DND-41 (cell line): ENCODE results near the gene NUAK2.

ENCODE experiments used
- ATAC-seq: fragments of 200-7000 bp; cut with Tn5 transposase; 3 replicates; pipeline ENCODE4 v1.9.1; 2021; ENCODE audit warnings: low read depth; ENCODE audit not compliant: insufficient read depth
- DNase-seq: peaks from one replicate; pipeline ENCODE4 v3.0.0-alpha.2; 2020
- H2AFZ ChIP-seq: 2 replicates; pipeline ENCODE4 v1.6.0; 2012; ENCODE audit warnings: low read depth, low read length
- H3K27ac ChIP-seq: 2 replicates; pipeline ENCODE4 v1.5.1; 2012; ENCODE audit warnings: low read length, inconsistent platforms
- H3K27me3 ChIP-seq: fragments of 200-600 bp; sonication (generic); 2 replicates; pipeline ENCODE4 v1.6.0; 2012; ENCODE audit warnings: low read length, mild to moderate bottlenecking, inconsistent platforms; ENCODE audit not compliant: insufficient read depth, poor library complexity
- H3K36me3 ChIP-seq: 2 replicates; pipeline ENCODE4 v1.5.1; 2012; ENCODE audit warnings: low read length, inconsistent platforms; ENCODE audit not compliant: insufficient read depth
- H3K4me1 ChIP-seq: 2 replicates; pipeline ENCODE4 v1.5.1; 2012; ENCODE audit warnings: mild to moderate bottlenecking, low read length; ENCODE audit not compliant: insufficient read depth
- H3K4me2 ChIP-seq: 2 replicates; pipeline ENCODE4 v1.6.0; 2012; ENCODE audit warnings: mild to moderate bottlenecking, moderate library complexity, low read length, inconsistent platforms; ENCODE audit not compliant: insufficient read depth
- H3K4me3 ChIP-seq, 2 experiments: fragments of 200-600 bp in 1 of 2; shearing (Covaris generic) in 1 of 2; 2 replicates each; pipeline ENCODE4 v1.5.1; 2012 to 2016; ENCODE audit warnings: inconsistent platforms in 2 of 2, low read length in 2 of 2, mild to moderate bottlenecking in 2 of 2, low read depth in 1 of 2, moderate library complexity in 1 of 2
- H3K79me2 ChIP-seq: 2 replicates; pipeline ENCODE4 v1.6.0; 2012; ENCODE audit warnings: low read length, inconsistent platforms; ENCODE audit not compliant: insufficient read depth
- H3K9ac ChIP-seq: 2 replicates; pipeline ENCODE4 v1.6.0; 2012; ENCODE audit warnings: low read depth, mild to moderate bottlenecking, inconsistent platforms, low read length, moderate library complexity
- H3K9me3 ChIP-seq: 2 replicates; pipeline ENCODE4 v1.5.1; 2012; ENCODE audit warnings: low read length, moderate library complexity, mild to moderate bottlenecking, inconsistent platforms; ENCODE audit not compliant: insufficient read depth, severe bottlenecking
- H4K20me1 ChIP-seq: 2 replicates; pipeline ENCODE4 v1.6.0; 2012; ENCODE audit warnings: low read length; ENCODE audit not compliant: insufficient read depth
- EZH2 ChIP-seq: IDR thresholded peaks from 3 replicates; pipeline ENCODE4 v1.6.1; 2012; ENCODE audit warnings: borderline replicate concordance, low read depth, mild to moderate bottlenecking, moderate library complexity, low read length, inconsistent platforms; ENCODE audit not compliant: severe bottlenecking
- TF ChIP-seq, protein P1 (sequence below): IDR thresholded peaks from 2 replicates; pipeline ENCODE4 v1.5.1; 2012; ENCODE audit warnings: borderline replicate concordance, low read length, moderate library complexity, mild to moderate bottlenecking; ENCODE audit not compliant: poor library complexity, severe bottlenecking; ENCODE audit errors: extremely low read depth

NUAK2 gene

DNA sequence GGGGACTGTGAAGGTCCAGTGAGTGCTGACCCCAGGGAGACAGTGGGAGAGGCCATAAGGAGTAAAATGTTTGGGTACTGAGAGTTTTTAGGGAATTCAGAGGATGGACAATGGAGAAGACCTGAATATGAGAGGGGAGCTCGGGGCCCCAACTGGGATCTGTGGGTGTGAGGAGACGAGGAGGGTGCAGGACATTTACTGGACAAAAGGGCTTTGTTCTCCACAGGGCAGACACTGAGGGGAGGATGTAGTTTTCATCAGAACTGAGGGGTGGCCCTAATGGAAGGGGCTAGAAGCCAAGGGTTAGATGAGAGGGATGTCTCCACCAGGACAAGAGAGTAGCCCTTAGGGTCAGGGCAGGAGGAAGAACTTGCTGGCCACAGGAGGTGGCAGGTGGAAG, 63.8 kb downstream of the NUAK2 start:
- ATAC-seq (no peak), DNase-seq (no peak)
- H3K9me3 ChIP-seq: no peaks in the 10 kb centered on the region

DNA sequence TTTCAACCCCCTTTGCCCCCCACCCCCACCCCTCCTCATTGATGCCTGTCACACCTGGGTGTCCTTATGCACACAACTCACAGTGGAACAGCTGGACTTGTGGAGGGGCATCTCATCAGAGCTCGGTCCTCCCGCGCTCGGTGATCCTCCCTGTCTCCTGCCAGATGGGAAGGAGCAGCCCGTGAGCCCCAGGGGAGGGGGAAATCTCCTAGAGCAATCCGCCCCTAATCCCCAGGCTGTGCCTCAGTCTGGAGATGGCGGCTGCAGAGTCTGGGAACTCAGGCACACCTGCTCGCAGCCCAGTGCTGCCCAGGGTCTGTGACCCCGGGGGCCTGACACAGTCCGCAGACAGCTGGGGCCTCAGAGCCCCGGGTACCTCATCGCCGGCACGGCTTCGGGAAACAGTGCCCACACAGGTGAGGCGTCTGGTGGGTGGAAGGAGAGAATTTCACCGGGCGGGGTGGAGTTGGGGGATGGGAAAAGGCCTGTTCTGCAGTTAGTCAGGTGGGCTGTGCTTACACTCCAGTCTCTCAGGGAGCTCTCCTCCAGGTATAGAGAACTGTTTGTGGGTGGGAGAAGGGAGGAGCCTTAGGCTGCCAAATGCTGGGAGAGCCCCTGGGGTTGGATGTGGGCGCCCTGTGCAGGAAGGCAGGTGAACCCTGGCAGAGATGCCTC, 64.5 kb downstream of the NUAK2 start:
- H3K9me3 ChIP-seq: no peaks in the 10 kb centered on the region
- H4K20me1 ChIP-seq: peaks cover 8% of the 10 kb centered on the region; the same call in 1 of the 2 replicates
- H3K4me1 ChIP-seq: no peaks in the 10 kb centered on the region
- ATAC-seq (no peak), DNase-seq (no peak)
- no peaks in the 10 kb centered on the region for H3K36me3 ChIP-seq
- no peak overlapping the region for H3K9ac ChIP-seq
- no peak overlapping the region for H2AFZ ChIP-seq
- H3K4me2 ChIP-seq: no peak overlapping the region
- H3K79me2 ChIP-seq: no peaks in the 10 kb centered on the region
- peaks cover 5% of the 10 kb centered on the region for H3K27me3 ChIP-seq
- no peak overlapping the region for H3K4me3 ChIP-seq
- no peak overlapping the region for H3K27ac ChIP-seq
- TF ChIP-seq, protein P1, sequence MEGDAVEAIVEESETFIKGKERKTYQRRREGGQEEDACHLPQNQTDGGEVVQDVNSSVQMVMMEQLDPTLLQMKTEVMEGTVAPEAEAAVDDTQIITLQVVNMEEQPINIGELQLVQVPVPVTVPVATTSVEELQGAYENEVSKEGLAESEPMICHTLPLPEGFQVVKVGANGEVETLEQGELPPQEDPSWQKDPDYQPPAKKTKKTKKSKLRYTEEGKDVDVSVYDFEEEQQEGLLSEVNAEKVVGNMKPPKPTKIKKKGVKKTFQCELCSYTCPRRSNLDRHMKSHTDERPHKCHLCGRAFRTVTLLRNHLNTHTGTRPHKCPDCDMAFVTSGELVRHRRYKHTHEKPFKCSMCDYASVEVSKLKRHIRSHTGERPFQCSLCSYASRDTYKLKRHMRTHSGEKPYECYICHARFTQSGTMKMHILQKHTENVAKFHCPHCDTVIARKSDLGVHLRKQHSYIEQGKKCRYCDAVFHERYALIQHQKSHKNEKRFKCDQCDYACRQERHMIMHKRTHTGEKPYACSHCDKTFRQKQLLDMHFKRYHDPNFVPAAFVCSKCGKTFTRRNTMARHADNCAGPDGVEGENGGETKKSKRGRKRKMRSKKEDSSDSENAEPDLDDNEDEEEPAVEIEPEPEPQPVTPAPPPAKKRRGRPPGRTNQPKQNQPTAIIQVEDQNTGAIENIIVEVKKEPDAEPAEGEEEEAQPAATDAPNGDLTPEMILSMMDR: no peak
- no peak for TF ChIP-seq EZH2

More for the DNA sequence above, 63.8 kb downstream of the NUAK2 start:
- Histone ChIP-seq H3K4me2 (no peak overlapping the region), H3K36me3 (no peaks in the 10 kb centered on the region), H3K4me3 (no peak overlapping the region), H3K9ac (no peak overlapping the region), H3K4me1 (peaks cover 3% of the 10 kb centered on the region; the same call in 1 of the 2 replicates), H3K79me2 (no peaks in the 10 kb centered on the region), H4K20me1 (peaks cover 14% of the 10 kb centered on the region), H3K27ac (no peak overlapping the region), H3K27me3 (peaks cover 12% of the 10 kb centered on the region), H2AFZ (no peak overlapping the region)
- TF ChIP-seq EZH2: no peak
- TF ChIP-seq, protein P1: no peak

DNA sequence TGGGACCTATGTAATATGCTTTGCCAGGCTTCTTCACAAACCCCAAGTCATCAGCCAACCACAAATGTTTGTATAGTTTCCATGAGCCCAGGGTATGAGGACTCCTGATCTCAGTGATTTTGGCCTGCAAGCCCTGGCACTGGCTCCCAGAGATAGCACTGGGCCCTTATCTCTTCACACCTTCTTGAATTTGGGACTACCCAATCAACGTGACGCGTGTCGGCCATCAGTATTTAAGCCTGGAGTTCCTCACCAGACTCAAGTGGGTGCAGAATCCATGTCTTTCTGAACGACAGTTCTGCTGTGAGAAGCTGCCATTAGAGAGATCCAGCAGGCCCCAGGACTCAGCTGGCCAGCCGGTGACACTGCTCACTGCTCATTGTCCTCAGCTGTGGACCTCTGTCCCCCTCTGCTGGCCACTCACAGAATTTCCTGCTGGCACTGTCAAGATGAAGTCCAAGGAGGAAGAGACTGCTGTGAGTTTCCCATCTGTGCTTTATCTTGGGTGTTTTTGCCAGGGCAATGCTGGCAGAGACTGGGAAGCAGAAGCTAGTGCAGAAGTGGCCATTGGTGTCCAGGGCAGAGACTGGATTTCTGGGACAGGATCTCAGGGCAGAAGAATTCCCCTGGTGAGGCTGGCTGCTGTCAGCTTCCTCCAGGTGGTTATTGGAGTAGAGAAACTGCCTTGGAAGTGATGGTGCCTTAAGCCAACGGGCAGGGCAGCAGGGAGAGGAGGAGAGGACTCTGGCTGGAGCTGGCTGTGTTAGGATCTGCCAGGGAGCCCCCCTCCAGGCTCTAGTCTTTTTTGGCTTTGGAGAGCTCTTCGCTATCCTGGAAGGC, 65.4 kb downstream of the NUAK2 start:
- Histone ChIP-seq H3K36me3 (no peaks in the 10 kb centered on the region), H3K27me3 (no peaks in the 10 kb centered on the region), H3K4me1 (no peaks in the 10 kb centered on the region), H3K4me3 (no peak overlapping the region), H2AFZ (no peak overlapping the region), H3K9me3 (no peaks in the 10 kb centered on the region), H3K4me2 (no peak overlapping the region), H3K9ac (no peak overlapping the region), H4K20me1 (peaks cover 8% of the 10 kb centered on the region; the same call in 1 of the 2 replicates), H3K79me2 (no peaks in the 10 kb centered on the region), H3K27ac (no peak overlapping the region)
- ATAC-seq: peak; percentile 98
- TF ChIP-seq EZH2: no peak
- TF ChIP-seq, protein P1: peak; percentile 94
- DNase-seq: peak; percentile 75
